Measurements from ENCODE around the gene ROR2.
"Not testable (repeated sequence)": the region's sequence is repeated elsewhere in the genome, so short reads cannot be mapped to it uniquely, and the experiment has no call there.

The ROR2 gene

DNA sequence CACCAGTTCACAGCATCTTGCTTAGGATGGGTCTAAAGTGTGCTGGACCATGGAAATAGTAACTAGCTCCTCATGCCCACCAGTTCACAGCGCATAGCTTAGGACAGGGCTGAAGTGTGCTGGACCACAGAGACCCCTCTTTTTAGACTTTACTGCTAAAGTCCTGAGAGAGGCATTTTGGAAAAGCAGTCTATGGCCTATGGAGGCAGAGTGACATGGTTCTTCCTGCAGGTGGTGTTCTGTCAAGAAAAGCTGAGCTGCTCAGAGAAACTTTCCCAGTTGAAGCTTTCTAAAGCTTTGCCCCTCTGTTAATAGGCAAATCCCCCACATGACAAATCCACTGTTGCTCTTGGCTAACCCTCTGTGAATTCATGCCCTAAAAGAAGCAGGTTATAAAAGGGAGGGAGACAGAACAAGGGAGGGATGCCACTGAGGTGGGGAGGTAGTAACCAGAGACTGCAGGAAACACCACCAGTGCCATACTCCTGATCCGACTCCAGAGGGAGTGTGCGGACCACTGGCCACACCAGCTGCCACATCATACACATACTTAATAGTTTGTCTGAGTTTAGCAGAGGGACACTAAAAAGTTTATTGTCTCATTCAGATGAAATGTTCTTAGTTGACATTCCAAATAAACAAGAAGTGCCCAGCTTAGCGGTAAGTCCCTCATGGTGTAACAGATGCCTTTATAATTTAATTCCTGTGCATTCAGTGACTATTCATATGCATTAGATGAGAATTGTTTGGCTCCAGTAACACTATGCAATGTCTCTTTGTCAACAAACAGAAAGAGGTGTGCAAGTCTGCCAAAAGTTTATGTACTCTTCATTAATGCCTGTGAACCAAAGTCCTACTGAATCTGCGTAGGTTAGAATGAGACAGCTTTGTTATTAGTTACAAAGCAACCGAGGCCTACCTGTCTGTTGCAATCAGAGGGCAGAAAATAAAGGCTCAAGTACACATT lies 290.2 kb downstream of the ROR2 start:
- DNase-seq: no peak

DNA sequence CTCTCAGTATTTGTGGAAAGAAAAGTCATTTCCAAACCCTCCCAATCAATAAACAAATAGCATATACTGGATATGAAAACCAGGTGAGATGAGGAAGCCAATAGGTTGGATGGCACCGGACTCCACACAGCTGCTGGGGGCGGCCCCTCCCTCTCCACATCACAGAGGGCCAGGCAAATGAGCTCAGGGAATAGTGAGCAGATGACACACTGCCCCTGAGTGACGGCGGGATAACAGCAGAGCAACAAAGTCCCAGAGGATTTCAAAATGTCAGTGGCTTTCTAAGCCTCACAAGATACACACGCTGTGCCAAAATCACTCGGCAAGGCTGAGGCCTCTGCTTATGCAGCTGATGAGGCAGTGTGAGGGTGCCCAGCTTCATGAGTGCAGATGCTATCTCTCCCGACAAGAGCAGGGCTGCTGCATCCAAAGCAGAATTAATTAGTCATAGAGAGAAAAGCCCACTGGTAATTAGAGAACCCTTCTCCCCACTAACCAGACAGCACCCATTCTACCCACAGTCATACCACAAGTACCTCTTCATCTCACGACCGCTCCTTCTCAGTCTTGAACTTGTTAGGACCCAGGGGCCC lies 291.4 kb downstream of the ROR2 start:
- no peak for DNase-seq

DNA sequence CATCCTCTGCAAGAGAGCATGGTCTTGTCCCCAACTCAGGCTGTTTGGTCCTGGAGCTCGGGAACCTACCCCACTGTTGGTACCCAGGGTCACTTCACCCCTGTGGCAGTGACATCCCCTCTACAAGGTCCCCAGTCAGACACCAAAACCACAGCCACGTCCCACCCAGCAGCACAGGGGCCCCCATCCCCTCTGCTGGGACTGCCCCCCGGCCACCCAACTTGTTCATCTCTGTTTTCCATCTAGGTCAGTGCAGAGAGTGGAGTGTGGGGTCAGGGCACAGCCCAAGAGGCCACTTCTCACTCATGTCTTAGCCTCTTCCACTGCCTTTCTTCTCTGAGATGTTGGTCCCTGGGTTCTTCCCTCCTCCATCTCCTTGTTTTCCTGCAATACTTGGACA lies 292.5 kb downstream of the ROR2 start:
- DNase-seq: no peak

DNA sequence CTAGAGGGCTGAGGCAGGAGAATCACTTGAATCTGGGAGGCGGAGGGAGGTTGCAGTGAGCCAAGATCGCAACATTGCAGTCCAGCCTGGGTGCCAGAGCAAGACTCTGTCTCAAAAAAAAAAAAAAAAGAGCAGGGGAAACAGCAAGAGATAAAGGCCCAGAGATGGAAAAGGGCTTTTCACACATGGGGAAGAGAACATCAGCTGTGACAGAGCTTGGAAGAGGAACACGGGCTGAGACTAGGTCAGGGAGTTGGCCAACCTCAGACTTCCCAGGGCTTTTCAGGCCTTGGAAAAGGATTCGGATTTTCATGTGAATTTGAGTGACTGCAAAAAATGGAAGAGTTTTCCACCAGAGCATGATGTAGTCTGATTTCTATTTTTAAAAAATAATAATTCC lies 294.4 kb downstream of the ROR2 start:
- no peak for DNase-seq

DNA sequence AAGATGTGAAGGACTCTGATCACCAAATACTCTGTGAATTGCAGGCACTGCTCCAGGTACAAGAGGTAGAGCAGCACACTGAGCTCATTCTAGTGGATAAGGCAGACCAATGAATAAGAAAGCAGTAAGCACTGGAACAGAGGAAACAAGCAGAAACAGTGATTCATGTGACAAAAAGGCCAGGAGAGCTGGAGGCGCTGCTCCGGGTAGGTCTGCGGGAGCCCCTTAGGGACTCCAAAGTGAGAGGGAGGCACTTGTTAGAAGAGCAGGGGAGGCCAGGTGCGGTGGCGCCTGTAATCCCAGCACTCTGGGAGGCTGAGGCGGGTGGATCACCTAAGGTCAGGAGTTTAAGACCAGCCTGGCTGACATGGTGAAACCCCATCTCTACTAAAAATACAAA lies 294.8 kb downstream of the ROR2 start:
- no peak for DNase-seq

GRCh38 chr9:91654527-91654926 lies 295.5 kb downstream of the ROR2 start:
- no peak for DNase-seq

DNA sequence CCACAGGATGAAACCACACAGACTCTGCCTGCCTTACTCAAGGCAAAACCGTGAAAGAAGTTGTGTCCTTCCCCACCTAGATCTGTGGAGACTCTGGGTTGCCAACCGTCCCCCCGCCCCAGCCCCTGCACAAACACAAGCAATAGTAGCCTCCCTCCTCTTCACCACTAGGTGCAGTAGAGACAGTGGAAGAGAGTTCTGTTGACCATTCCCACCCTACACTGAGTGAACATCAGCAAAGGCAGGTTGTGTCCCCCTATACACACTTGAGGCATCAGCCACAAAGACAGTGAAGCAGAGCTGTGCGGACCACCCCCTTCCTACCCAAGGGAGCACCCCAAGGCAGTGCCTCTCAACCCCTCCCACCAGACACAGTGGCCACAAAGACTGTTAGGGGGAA lies 302.7 kb downstream of the ROR2 start:
- DNase-seq: no peak

DNA sequence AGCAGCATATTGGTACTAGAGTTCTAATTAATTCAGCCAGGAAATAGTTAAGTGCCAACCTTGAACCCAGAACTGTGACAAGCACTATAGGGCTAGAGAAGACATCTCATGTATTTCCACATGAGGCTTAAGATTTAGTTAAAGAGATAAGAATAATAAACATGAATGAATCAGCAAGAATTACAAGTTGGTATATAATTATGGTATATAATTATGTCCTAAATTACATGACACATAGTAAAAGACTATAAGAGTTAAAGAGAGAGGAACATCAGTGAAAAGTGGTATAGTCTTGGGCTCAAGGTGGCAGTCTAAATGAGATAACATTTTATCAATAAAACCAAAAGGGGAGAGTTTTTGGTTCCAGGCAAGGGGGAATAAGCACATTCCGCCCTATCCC lies 303.3 kb downstream of the ROR2 start:
- DNase-seq: no peak

- DNase-seq: no peak
Observed at GRCh38 chr9:91644433-91644832, 305.6 kb downstream of the ROR2 start.

GRCh38 chr9:91643481-91644077 lies 306.4 kb downstream of the ROR2 start:
- DNase-seq: no peak

DNA sequence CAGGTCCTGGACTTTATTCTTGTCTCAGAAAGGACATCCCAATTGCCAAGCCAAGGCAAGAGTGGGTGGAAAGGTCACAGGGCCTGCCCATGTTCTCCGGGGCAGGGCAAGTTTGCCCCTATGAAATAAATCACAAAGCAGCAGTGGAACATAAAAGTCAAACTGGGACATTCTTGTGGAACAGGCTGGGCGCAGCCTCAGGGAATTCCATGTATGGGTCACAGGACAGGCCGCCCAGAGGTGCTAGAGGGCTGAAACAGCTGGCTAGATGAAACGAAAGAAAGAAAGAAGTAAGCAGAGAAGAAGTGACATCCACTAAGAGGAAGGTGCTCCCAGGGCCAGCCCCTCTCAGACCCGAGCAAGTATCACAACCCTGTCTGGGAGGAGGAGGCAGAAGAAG lies 307.3 kb downstream of the ROR2 start:
- no peak for DNase-seq

DNA sequence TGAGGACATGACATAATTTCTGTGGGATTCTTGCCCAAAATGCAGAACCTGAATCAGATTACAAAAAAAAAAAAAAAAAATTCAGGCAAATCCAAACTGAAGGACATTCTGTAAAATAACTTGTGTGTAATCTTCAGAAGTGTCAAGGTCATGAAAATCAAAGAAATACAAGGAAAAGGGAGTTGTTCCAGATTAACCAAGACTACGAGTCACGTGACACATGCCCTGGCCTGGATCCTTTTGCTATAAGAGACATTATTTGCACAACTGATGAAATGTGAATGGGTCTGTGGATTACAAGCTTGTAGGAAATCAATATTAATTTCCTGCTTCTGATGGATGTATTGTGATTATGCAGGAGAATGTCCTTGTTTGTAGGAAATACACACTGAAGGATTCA lies 309.6 kb downstream of the ROR2 start:
- no peak for DNase-seq

DNA sequence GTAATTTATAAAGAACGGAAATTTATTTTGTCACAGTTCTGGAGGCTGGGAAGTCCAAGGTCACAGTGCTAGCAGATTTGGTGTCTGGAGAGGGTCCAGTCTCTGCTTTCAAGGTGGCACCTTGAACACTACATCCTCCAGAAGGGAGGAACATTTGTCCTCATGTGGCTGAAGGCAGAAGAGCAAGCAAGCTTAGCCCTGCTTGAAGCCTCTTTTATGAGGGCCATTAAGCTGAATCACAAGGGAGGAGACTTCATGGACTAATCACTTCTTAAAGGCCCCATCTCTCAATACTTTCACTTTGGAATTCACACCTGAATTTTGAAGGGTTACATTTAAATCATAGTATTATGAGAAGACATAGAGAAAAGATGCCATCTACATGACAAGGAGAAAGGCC lies 311.0 kb downstream of the ROR2 start:
- DNase-seq: no peak

- DNase-seq: not testable (repeated sequence)
Observed at GRCh38 chr9:91634832-91635231, 315.2 kb downstream of the ROR2 start.

GRCh38 chr9:91629718-91630117 lies 320.3 kb downstream of the ROR2 start:
- no peak for DNase-seq

GRCh38 chr9:91628892-91629291 lies 321.1 kb downstream of the ROR2 start:
- DNase-seq: no peak

GRCh38 chr9:91625331-91625730 lies 324.7 kb downstream of the ROR2 start:
- no peak for DNase-seq

GRCh38 chr9:91623004-91623403 lies 327.0 kb downstream of the ROR2 start:
- no peak for DNase-seq

- not testable (repeated sequence) for DNase-seq
Observed at GRCh38 chr9:91622121-91622520, 327.9 kb downstream of the ROR2 start.

DNA sequence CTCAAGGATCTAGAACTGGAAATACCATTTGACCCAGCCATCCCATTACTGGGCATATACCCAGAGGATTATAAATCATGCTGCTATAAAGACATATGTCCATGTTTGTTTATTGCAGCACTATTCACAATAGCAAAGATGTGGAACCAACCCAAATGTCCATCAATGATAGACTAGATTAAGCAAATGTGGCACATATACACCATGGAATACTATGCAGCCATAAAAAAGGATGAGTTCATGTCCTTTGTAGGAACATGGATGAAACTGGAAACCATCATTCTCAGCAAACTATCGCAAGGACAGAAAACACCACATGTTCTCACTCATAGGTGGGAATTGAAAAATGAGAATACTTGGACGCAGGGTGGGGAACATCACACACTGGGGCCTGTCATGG lies 336.0 kb downstream of the ROR2 start:
- not testable (repeated sequence) for DNase-seq

- DNase-seq: no peak
Observed at GRCh38 chr9:91611582-91611981, 338.4 kb downstream of the ROR2 start.

DNA sequence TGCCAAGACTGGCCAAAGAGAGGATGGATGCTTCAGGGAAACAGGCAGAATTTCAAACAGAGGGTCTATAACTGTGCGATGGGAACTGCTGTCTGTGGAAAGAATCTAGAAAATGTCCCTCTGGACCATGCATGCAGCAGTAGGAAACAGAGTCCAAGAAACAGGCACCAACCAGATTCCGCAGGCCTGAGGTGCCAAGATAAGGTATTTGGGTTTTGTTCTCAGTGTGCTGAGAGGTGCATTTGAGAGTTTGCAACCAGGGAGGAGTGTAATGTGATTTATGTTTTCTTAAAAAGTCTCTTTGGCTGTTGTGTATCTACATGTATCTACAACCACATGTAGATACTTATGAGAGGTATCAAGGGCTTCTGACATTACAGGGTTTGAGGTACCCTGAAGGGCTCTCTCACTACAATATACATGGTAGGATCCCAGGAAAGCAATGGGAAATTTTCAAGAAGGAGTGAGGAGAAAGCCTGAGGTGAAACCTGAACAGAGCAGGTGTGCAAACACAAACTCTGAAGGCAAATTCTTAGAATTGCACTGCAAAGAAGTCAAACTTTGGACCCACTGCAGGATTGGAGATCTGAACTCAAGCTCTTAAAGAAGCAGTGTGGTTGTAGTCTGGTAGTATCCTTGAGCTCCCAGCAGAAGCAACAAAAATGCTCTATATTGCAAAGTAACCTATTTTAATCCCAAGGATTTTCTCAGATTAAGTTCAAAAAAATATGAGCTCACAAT lies 343.6 kb downstream of the ROR2 start:
- DNase-seq: no peak

- DNase-seq: no peak
Observed at GRCh38 chr9:91604451-91605179, 345.4 kb downstream of the ROR2 start.
